ENCODE results near the gene ALDH8A1. TPM values are rescaled to one million over a fixed set of nuclear protein-coding genes. Genes with fewer than 3 reads are reported as not detected.

The ALDH8A1 gene
- total and polyA plus RNA-seq, 2 experiments from 2014 or later: 2.0 to 2.1 TPM

- DNase-seq (ENCODE audit: low read depth in 1 of 2, low spot score in 1 of 2): no peak
- Histone ChIP-seq H3K9me3 (ENCODE audit: low read depth) (no peaks in the 10 kb centered on the region), H3K4me3 (no peak overlapping the region), H3K4me1 (ENCODE audit: low read depth) (no peaks in the 10 kb centered on the region), H3K27ac (no peak overlapping the region), H3K27me3 (no peaks in the 10 kb centered on the region), H3K36me3 (no peaks in the 10 kb centered on the region)
- no peak for TF ChIP-seq CTCF (IDR thresholded peaks at IDR 0.05; ENCODE audit: low read depth, low read length)
Measured at GRCh38 chr6:134943522-134944111, 6.3 kb downstream of the ALDH8A1 start.

GRCh38 chr6:134938896-134939295 lies 11.0 kb downstream of the ALDH8A1 start:
- H3K4me3 ChIP-seq: no peak overlapping the region
- H3K27ac ChIP-seq: no peak overlapping the region
- no peaks in the 10 kb centered on the region for H3K27me3 ChIP-seq
- H3K36me3 ChIP-seq: no peaks in the 10 kb centered on the region
- H3K4me1 ChIP-seq (ENCODE audit: low read depth): no peaks in the 10 kb centered on the region
- no peaks in the 10 kb centered on the region for H3K9me3 ChIP-seq (ENCODE audit: low read depth)
- no peak for DNase-seq (ENCODE audit: low read depth in 1 of 2, low spot score in 1 of 2)
- no peak for TF ChIP-seq CTCF (IDR thresholded peaks at IDR 0.05; ENCODE audit: low read depth, low read length)

GRCh38 chr6:134937426-134937825 lies 12.5 kb downstream of the ALDH8A1 start:
- no peak overlapping the region for H3K27ac ChIP-seq
- no peaks in the 10 kb centered on the region for H3K27me3 ChIP-seq
- DNase-seq (ENCODE audit: low read depth in 1 of 2, low spot score in 1 of 2): no peak
- no peaks in the 10 kb centered on the region for H3K4me1 ChIP-seq (ENCODE audit: low read depth)
- H3K36me3 ChIP-seq: no peaks in the 10 kb centered on the region
- H3K9me3 ChIP-seq (ENCODE audit: low read depth): no peaks in the 10 kb centered on the region
- no peak overlapping the region for H3K4me3 ChIP-seq
- TF ChIP-seq CTCF (IDR thresholded peaks at IDR 0.05; ENCODE audit: low read depth, low read length): no peak

GRCh38 chr6:134936931-134937330 lies 13.0 kb downstream of the ALDH8A1 start:
- Histone ChIP-seq H3K4me3 (no peak overlapping the region), H3K27ac (no peak overlapping the region), H3K4me1 (ENCODE audit: low read depth) (no peaks in the 10 kb centered on the region), H3K9me3 (ENCODE audit: low read depth) (no peaks in the 10 kb centered on the region), H3K27me3 (no peaks in the 10 kb centered on the region), H3K36me3 (no peaks in the 10 kb centered on the region)
- DNase-seq (ENCODE audit: low read depth in 1 of 2, low spot score in 1 of 2): peak in 1 of 2 donors; percentile 57
- no peak for TF ChIP-seq CTCF (IDR thresholded peaks at IDR 0.05; ENCODE audit: low read depth, low read length)

- Histone ChIP-seq H3K4me3 (no peak overlapping the region), H3K4me1 (ENCODE audit: low read depth) (no peaks in the 10 kb centered on the region), H3K9me3 (ENCODE audit: low read depth) (no peaks in the 10 kb centered on the region), H3K27me3 (no peaks in the 10 kb centered on the region), H3K27ac (no peak overlapping the region), H3K36me3 (no peaks in the 10 kb centered on the region)
- TF ChIP-seq CTCF (IDR thresholded peaks at IDR 0.05; ENCODE audit: low read depth, low read length): no peak
- no peak for DNase-seq (ENCODE audit: low read depth in 1 of 2, low spot score in 1 of 2)
Measured at GRCh38 chr6:134936476-134936875, 13.4 kb downstream of the ALDH8A1 start.

Data from cardiac muscle cell (in vitro differentiated cells and primary cell).